ENCODE measurements around the gene ANKRD13B. TPM values are rescaled to one million over a fixed set of nuclear protein-coding genes. Genes with fewer than 3 reads are reported as not detected.
A peak's percentile ranks its signal among the peaks of the same experiment; 100 is the strongest.

ANKRD13B gene
- total RNA-seq, 1 experiment from 2014 or later: 45.5 TPM

- ATAC-seq (peak; percentile 22), DNase-seq (ENCODE audit: low spot score) (peak; percentile 76)
- peaks cover 11% of the 10 kb centered on the region for H3K4me1 Mint-ChIP-seq
- no peaks in the 10 kb centered on the region for H3K9me3 Mint-ChIP-seq
- CTCF ChIA-PET: interaction anchor here (0.6 to 11.4 kb wide), 16 partner anchors 10 to 314 kb away, joined by 3 to 112 read pairs (median 6); partner anchors contain the start of genes ANKRD13B, CORO6 and TAOK1
- no peak overlapping the region for H3K27ac Mint-ChIP-seq
- no peaks in the 10 kb centered on the region for H3K36me3 Mint-ChIP-seq
- POLR2A ChIA-PET: interaction anchor here (1.4 kb wide), 1 partner anchor 27 kb away, joined by 3 read pairs; the partner anchor contains the start of gene ANKRD13B
- peaks cover 46% of the 10 kb centered on the region for H3K27me3 Mint-ChIP-seq (ENCODE audit: low read depth)
- peak overlapping the region; percentile 79 for H3K4me3 Mint-ChIP-seq
- TF ChIP-seq MYBL2 (CRISPR knock-in tag; IDR thresholded peaks at IDR 0.05) (0 out of 2 replicates have a peak, but pooled peaks have one; percentile 59), ARID4B (CRISPR knock-in tag; IDR thresholded peaks at IDR 0.05; ENCODE audit: borderline replicate concordance) (0 out of 2 replicates have a peak, but pooled peaks have one; percentile 54), ZNF138 (CRISPR knock-in tag; conservative IDR thresholded peaks at IDR 0.05) (no peak), MLX (CRISPR knock-in tag; IDR thresholded peaks at IDR 0.05) (no peak), FOXP4 (CRISPR knock-in tag; IDR thresholded peaks at IDR 0.05) (peak; percentile 42; the same call in 1 of the 2 replicates), TEAD4 (CRISPR knock-in tag; IDR thresholded peaks at IDR 0.05) (no peak; the same call in 1 of the 2 replicates), TP53 (CRISPR knock-in tag; IDR thresholded peaks at IDR 0.05) (0 out of 2 replicates have a peak, but pooled peaks have one; percentile 10), FOXP1 (CRISPR knock-in tag; IDR thresholded peaks at IDR 0.05; ENCODE audit: borderline replicate concordance) (peak; percentile 68; the same call in 1 of the 2 replicates), RELA (CRISPR knock-in tag; IDR thresholded peaks at IDR 0.05; ENCODE audit: borderline replicate concordance) (0 out of 2 replicates have a peak, but pooled peaks have one; percentile 67), HMGA2 (CRISPR knock-in tag; IDR thresholded peaks at IDR 0.05) (no peak), ZBTB21 (CRISPR knock-in tag; IDR thresholded peaks at IDR 0.05; ENCODE audit: borderline replicate concordance) (0 out of 2 replicates have a peak, but pooled peaks have one; percentile 46), SP1 (CRISPR knock-in tag; conservative IDR thresholded peaks at IDR 0.05) (no peak; the same call in 1 of the 2 replicates), FOXK1 (CRISPR knock-in tag; IDR thresholded peaks at IDR 0.05) (0 out of 2 replicates have a peak, but pooled peaks have one; percentile 48), SMAD3 (CRISPR knock-in tag; IDR thresholded peaks at IDR 0.05; ENCODE audit: borderline replicate concordance) (no peak), MAX (CRISPR knock-in tag; IDR thresholded peaks at IDR 0.05) (peak; percentile 32; the same call in 1 of the 2 replicates), ZNF532 (CRISPR knock-in tag; IDR thresholded peaks at IDR 0.05; ENCODE audit: borderline replicate concordance) (no peak), ZNF423 (CRISPR knock-in tag; IDR thresholded peaks at IDR 0.05) (no peak), PREB (CRISPR knock-in tag; IDR thresholded peaks at IDR 0.05; ENCODE audit: borderline replicate concordance) (no peak), EMX1 (CRISPR knock-in tag; IDR thresholded peaks at IDR 0.05) (no peak), GABPB1 (CRISPR knock-in tag; IDR thresholded peaks at IDR 0.05) (peak; percentile 42; the same call in 1 of the 2 replicates)
These were observed 27.1 kb upstream of the ANKRD13B start for GRCh38 chr17:29565643-29566472.

Measured in WTC11 (cell line).